ENCODE results near the gene SPOCK3. TPM values are rescaled to one million over a fixed set of nuclear protein-coding genes. Genes with fewer than 3 reads are reported as not detected.
"Not testable (repeated sequence)": the region's sequence is repeated elsewhere in the genome, so short reads cannot be mapped to it uniquely, and the experiment has no call there.

The SPOCK3 gene
- total RNA-seq, 1 donor = 4.6 TPM

GRCh38 chr4:166838975-166839614 lies 395.2 kb downstream of the SPOCK3 start:
- DNase-seq (ENCODE audit: low read depth in 2 of 3, low spot score in 2 of 3) = no peak

- DNase-seq (ENCODE audit: low read depth in 2 of 3, low spot score in 2 of 3) = no peak
Observed at GRCh38 chr4:166836865-166837264, 397.4 kb downstream of the SPOCK3 start.

DNA sequence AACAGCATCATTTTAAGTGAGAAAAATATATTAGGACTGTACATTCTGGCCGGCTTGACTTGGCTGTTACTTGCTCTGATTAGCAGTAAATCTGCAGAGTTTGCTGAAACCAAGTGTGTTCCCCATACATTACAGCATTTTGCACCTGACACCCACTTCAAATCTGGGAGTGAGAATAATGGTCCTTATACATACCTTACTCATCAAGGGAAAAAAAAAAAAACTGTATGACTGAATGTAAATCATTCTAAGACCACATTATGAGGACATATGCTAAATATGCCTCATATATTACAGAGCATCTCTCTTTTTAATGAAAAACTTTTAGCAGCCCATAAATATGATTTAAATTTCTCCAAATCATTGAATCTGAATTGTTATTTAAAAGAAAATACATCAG lies 406.7 kb downstream of the SPOCK3 start:
- DNase-seq (ENCODE audit: low read depth in 2 of 3, low spot score in 2 of 3) = no peak

DNA sequence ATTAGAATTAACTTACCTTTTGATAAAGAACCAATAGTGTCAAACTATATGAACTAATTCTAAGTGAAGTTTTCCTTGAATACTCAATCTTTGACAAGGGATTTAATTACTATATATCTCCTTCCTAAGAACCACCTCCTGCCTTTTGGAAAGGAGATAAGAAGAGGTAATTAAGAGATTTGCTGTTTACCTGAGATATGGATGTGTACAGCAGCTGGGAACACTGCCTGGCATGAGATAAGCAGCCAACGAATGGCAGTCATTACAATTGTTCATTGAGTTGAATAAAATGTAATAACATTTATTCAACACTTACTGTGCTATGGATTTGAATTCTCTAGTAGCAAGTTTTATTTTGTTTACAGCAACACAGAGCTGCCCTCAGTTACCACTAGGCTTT lies 407.1 kb downstream of the SPOCK3 start:
- DNase-seq (ENCODE audit: low read depth in 2 of 3, low spot score in 2 of 3) = no peak

GRCh38 chr4:166823848-166824247 lies 410.4 kb downstream of the SPOCK3 start:
- DNase-seq (ENCODE audit: low read depth in 2 of 3, low spot score in 2 of 3) = no peak

DNA sequence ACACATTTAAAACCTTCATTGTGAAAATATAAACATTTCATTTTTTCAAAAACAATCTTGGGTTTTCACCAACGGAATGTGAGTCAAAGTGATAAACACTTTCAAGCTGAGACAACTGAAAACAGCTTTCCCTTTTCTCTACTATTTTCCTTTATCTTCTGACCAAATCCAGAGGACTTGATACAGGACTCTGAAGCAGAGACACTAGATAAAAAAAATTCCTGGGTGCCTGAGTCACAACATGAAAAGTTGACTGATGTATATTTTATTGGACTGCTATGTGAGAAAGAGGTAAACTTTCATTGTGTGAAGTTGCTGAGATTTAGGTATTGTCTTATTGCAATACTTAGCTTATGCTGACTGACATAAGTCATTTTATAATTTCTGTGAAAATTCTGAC lies 411.2 kb downstream of the SPOCK3 start:
- no peak for DNase-seq (ENCODE audit: low read depth in 2 of 3, low spot score in 2 of 3)

DNA sequence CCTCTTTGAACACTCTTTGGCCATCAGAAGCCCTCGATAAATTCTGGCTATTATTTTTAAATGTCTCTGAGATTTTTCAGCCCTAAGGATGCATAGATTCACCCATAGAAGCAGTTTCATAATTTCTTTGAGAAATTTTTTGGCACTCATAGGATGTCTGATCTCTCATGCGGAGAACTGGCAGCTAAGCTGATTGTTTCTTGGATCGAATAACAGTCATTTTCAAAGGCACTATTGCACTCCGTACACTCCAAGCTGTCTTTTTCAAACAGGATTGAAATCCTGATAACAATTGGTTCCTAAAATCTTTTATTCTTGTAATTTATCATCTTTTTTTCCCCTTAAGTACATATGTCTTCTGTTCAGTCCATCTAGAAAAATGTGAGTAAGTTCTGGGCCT lies 411.9 kb downstream of the SPOCK3 start:
- DNase-seq (ENCODE audit: low read depth in 2 of 3, low spot score in 2 of 3) = no peak

- no peak for DNase-seq (ENCODE audit: low read depth in 2 of 3, low spot score in 2 of 3)
Observed at GRCh38 chr4:166816890-166817289, 417.4 kb downstream of the SPOCK3 start.

- no peak for DNase-seq (ENCODE audit: low read depth in 2 of 3, low spot score in 2 of 3)
Observed at GRCh38 chr4:166808380-166808779, 425.9 kb downstream of the SPOCK3 start.

- DNase-seq (ENCODE audit: low read depth in 2 of 3, low spot score in 2 of 3) = no peak
Observed at GRCh38 chr4:166802346-166802745, 431.9 kb downstream of the SPOCK3 start.

- DNase-seq (ENCODE audit: low read depth in 2 of 3, low spot score in 2 of 3) = no peak
Observed at GRCh38 chr4:166798126-166798525, 436.2 kb downstream of the SPOCK3 start.

- DNase-seq (ENCODE audit: low read depth in 2 of 3, low spot score in 2 of 3) = no peak
Observed at GRCh38 chr4:166777760-166778159, 456.5 kb downstream of the SPOCK3 start.

DNA sequence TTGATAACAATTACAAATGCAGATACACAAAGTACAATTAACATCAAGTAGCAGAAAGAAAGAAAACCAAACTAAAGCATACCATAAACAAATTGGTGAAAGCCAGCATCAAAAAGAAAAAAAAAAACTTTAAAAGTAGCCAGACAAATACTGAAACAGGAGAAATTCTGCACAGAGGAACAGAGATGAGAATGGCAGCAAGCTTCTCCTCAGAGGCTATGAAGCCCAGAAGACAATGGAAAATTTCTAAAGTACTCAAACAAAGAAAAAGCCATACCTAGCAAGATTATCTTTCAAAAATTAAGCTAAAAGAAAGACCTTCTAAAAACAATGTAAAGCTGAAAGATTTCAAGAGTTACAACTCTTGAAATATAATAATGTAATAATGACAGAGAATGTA lies 471.3 kb downstream of the SPOCK3 start:
- DNase-seq (ENCODE audit: low read depth in 2 of 3, low spot score in 2 of 3) = no peak

GRCh38 chr4:166741742-166742141 lies 492.6 kb downstream of the SPOCK3 start:
- DNase-seq (ENCODE audit: low read depth in 2 of 3, low spot score in 2 of 3) = no peak

GRCh38 chr4:166739215-166739614 lies 495.1 kb downstream of the SPOCK3 start:
- DNase-seq (ENCODE audit: low read depth in 2 of 3, low spot score in 2 of 3) = not testable (repeated sequence)

DNA sequence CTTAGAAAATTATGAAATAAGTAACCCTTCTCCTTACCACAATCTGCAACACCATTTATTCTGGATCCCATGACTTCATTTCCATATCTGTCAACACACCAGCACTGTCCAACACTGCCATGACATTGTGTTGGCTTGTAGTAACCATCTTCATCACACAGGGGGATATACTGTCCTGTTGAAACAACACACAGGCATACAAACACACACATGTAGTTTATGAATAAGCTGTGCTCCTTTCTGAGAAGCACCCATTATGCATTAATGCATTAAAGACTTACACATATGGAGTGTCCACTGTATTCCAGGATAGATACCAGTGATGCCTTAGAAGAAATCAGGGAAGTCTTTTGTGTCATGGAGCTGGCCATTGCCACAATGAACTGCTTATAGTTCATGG lies 496.9 kb downstream of the SPOCK3 start:
- no peak for DNase-seq (ENCODE audit: low read depth in 2 of 3, low spot score in 2 of 3)

DNA sequence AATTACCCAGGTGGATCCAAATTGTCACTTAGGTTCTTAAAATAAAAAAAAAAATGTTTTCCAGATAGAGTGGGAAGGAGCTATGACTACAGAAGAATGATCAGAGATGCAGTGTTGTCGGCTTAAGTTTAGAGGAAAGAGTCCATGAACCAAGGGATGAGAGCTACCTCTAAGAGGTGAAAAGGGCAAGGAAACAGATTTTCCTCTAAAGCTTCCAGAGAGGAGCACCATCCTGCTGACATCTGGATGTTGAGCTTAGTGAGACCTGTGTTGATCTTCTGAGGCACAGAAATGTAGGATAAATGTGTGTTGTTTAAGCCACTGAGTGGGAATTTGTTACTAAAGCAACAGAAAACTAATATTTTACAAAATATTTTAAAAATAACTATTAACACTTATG lies 498.7 kb downstream of the SPOCK3 start:
- no peak for DNase-seq (ENCODE audit: low read depth in 2 of 3, low spot score in 2 of 3)

DNA sequence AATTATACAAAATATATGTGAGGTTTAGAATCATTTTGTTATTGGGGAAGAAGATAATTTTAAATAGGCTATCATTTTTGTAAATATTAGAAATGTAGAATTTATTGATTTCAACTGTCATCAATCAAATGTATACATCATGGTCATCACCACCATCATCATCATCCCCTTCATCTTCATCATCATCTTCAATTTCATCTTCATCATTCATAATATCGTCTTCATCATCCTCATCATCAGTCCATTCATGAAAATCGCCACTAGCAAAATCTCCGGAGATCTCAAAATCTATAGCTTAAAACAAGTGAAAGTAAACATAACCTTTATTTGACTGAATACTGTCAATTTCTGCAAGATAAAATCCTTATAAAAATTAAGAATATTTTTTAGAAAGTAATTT lies 499.5 kb downstream of the SPOCK3 start:
- no peak for DNase-seq (ENCODE audit: low read depth in 2 of 3, low spot score in 2 of 3)

- no peak for DNase-seq (ENCODE audit: low read depth in 2 of 3, low spot score in 2 of 3)
Observed at GRCh38 chr4:166733686-166734085, 500.6 kb downstream of the SPOCK3 start.

- DNase-seq (ENCODE audit: low read depth in 2 of 3, low spot score in 2 of 3) = no peak
Observed at GRCh38 chr4:166726832-166727231, 507.5 kb downstream of the SPOCK3 start.

DNA sequence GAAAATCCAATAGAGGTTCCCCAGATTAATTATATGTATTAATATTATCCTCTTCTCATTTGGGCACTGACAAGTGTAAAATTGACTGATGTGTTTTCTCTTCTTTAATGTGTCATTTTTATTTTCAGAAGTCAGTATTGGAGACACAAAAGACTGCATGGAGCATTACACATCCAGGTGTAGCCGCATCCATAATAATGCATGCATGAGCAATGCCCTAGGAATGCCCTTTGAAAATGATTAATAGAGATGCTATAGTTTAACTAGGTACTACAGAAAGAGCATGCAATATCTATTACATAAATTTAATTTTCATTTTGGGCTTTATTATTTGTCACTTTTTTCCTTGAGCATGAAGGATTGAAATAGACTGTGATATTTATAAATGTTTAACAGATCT lies 509.9 kb downstream of the SPOCK3 start:
- no peak for DNase-seq (ENCODE audit: low read depth in 2 of 3, low spot score in 2 of 3)

DNA sequence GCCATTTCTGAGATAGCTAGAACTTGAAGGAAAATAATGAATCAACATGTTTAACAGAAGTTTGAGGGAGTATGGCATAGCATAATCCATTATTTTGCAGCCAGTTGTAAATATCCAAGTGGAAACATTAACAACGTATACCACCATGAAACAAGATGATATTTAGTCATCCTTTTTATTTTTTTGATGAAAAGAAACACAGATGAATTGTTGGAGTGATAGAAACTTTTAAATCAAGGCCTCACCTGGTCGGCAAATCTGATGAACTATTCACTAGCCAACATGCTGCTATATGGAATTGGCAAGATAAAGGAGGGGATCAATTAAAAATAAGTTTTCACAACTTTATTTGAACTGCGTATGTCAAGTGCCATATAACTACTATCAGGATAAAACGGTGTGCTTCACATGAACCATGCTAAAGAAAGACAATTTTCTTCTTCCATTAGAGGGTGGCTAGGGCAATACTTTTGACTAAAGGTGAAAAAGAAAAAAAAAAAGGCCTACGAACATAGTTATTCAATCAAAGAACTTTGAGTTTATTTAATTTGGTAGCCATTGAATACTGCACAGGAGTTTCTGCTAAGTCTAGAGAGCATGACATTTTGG lies 510.7 kb downstream of the SPOCK3 start:
- DNase-seq (ENCODE audit: low read depth in 2 of 3, low spot score in 2 of 3) = no peak
